Mesenchymal stem cell (in vitro differentiated cells and primary cell): ENCODE data around the gene PLCL1.

Experiments
- DNase-seq: peaks from one replicate; pipeline ENCODE4 v3.0.0-alpha.2; 2013
- H2AFZ ChIP-seq: one replicate; pipeline ENCODE4 v1.6.1; 2013; ENCODE audit warnings: low read depth, mild to moderate bottlenecking, control low read depth, inconsistent platforms, low read length, moderate library complexity
- H2AK5ac ChIP-seq: 2 replicates; pipeline ENCODE4 v1.6.1; 2013; ENCODE audit warnings: low read length, moderate library complexity, mild to moderate bottlenecking, inconsistent platforms; ENCODE audit not compliant: severe bottlenecking
- H2BK120ac ChIP-seq: one replicate; pipeline ENCODE4 v1.6.1; 2013; ENCODE audit warnings: low read depth, mild to moderate bottlenecking, inconsistent platforms, low read length, moderate library complexity
- H2BK12ac ChIP-seq, 2 experiments: one replicate each; pipeline ENCODE4 v1.6.1; 2013; ENCODE audit warnings: inconsistent platforms in 2 of 2, low read length in 2 of 2, mild to moderate bottlenecking in 2 of 2, moderate library complexity in 2 of 2, control low read depth in 1 of 2
- H2BK15ac ChIP-seq: one replicate; pipeline ENCODE4 v1.6.1; 2013; ENCODE audit warnings: mild to moderate bottlenecking, low read depth, inconsistent platforms; ENCODE audit not compliant: poor library complexity, severe bottlenecking
- H2BK5ac ChIP-seq: 2 replicates; pipeline ENCODE4 v1.6.1; 2013; ENCODE audit warnings: low read depth, mild to moderate bottlenecking, low read length, control low read depth, inconsistent platforms; ENCODE audit not compliant: poor library complexity, severe bottlenecking
- H3K14ac ChIP-seq, 2 experiments: one replicate each; pipeline ENCODE4 v1.6.1; 2013; ENCODE audit warnings: inconsistent platforms in 2 of 2, low read length in 2 of 2, control low read depth in 1 of 2, mild to moderate bottlenecking in 1 of 2, moderate library complexity in 1 of 2
- H3K18ac ChIP-seq, 2 experiments: one replicate each; pipeline ENCODE4 v1.6.1; 2013; ENCODE audit warnings: inconsistent platforms in 2 of 2, low read length in 2 of 2, control low read depth in 1 of 2, low read depth in 1 of 2, mild to moderate bottlenecking in 1 of 2
- H3K23ac ChIP-seq, 2 experiments: one replicate each; pipeline ENCODE4 v1.6.1; 2013; ENCODE audit warnings: inconsistent platforms in 2 of 2, low read length in 2 of 2, mild to moderate bottlenecking in 2 of 2, moderate library complexity in 2 of 2, control low read depth in 1 of 2
- H3K27ac ChIP-seq: 2 replicates; pipeline ENCODE4 v1.5.1; 2013; ENCODE audit warnings: mild to moderate bottlenecking, moderate library complexity, low read length, control low read depth, inconsistent platforms; ENCODE audit not compliant: poor library complexity, severe bottlenecking
- H3K27me3 ChIP-seq, 2 experiments: 2 replicates each; pipeline versions ENCODE4 v1.6.1 to v1.7.0; 2013; ENCODE audit warnings: low read length in 2 of 2, mild to moderate bottlenecking in 2 of 2, moderate library complexity in 2 of 2, control low read depth in 1 of 2, inconsistent platforms in 1 of 2; ENCODE audit not compliant: control insufficient read depth in 1 of 2, insufficient read depth in 1 of 2
- H3K36me3 ChIP-seq, 2 experiments: 2 replicates each; pipeline versions ENCODE4 v1.6.1 to v1.7.0; 2013; ENCODE audit warnings: low read length in 2 of 2, control low read depth in 1 of 2, inconsistent platforms in 1 of 2, low read depth in 1 of 2, mild to moderate bottlenecking in 1 of 2; ENCODE audit not compliant: insufficient read depth in 2 of 2, control insufficient read depth in 1 of 2
- H3K4ac ChIP-seq, 2 experiments: one replicate each; pipeline ENCODE4 v1.6.1; 2013; ENCODE audit warnings: inconsistent platforms in 2 of 2, low read length in 2 of 2, mild to moderate bottlenecking in 2 of 2, moderate library complexity in 2 of 2, control low read depth in 1 of 2, low read depth in 1 of 2
- H3K4me1 ChIP-seq: 2 replicates; pipeline ENCODE4 v1.6.1; 2013; ENCODE audit warnings: low read depth, low read length, control low read depth; ENCODE audit not compliant: control insufficient read depth, insufficient read depth
- H3K4me2 ChIP-seq: 2 replicates; pipeline ENCODE4 v1.6.1; 2013; ENCODE audit warnings: low read length, mild to moderate bottlenecking, inconsistent platforms; ENCODE audit not compliant: poor library complexity, severe bottlenecking
- H3K4me3 ChIP-seq, 2 experiments: 2 replicates each; pipeline versions ENCODE4 v1.5.1 to v1.7.0; 2013; ENCODE audit warnings: low read length in 2 of 2, mild to moderate bottlenecking in 2 of 2, control low read depth in 1 of 2, low read depth in 1 of 2; ENCODE audit not compliant: insufficient read depth in 1 of 2
- H3K79me1 ChIP-seq: replicated peaks from 2 replicates; pipeline ENCODE4 v1.6.1; 2013; ENCODE audit warnings: mild to moderate bottlenecking, control low read depth, low read length, inconsistent platforms; ENCODE audit not compliant: poor library complexity, severe bottlenecking
- H3K9ac ChIP-seq: 2 replicates; pipeline ENCODE4 v1.7.0; 2013; ENCODE audit warnings: mild to moderate bottlenecking, low read length, moderate library complexity
- H3K9me3 ChIP-seq: 2 replicates; pipeline ENCODE4 v1.7.0; 2013; ENCODE audit warnings: mild to moderate bottlenecking, low read length; ENCODE audit not compliant: control insufficient read depth
- H4K8ac ChIP-seq: one replicate; pipeline ENCODE4 v1.6.1; 2013; ENCODE audit warnings: inconsistent platforms, mild to moderate bottlenecking, low read length, moderate library complexity
- H4K91ac ChIP-seq: one replicate; pipeline ENCODE4 v1.6.1; 2013; ENCODE audit warnings: mild to moderate bottlenecking, low read length, inconsistent platforms
- WGBS: methylation state at CpG from one replicate; pipeline ENCODE4 v1.1.7; 2013; ENCODE audit warnings: mixed read lengths; 5-methylcytosine and 5-hydroxymethylcytosine counted together

Gene PLCL1

DNA sequence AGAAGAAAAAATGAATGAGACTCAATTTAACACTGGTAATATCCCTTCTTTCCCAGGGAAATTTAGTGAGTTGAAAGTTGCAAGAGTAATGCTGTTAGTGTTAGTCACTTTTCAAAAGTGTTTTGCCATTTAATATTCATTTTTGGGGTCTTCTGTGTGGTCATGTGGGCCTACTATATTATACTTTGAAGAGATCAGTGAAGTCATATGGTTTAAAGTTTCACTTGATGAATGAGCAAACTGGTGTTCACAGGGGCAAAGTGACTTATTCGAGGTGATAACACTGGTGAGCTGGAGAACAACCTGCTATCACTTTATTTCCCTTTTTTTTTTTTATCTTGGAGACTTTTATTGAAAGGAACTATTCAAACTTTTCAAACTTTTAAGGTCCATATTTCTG lies 196.0 kb downstream of the PLCL1 start:
- Histone ChIP-seq H3K4me1 (no peaks in the 10 kb centered on the region), H4K91ac (no peak overlapping the region), H4K8ac (no peak overlapping the region), H3K23ac (no peak overlapping the region), H3K4me2 (no peak overlapping the region), H2BK15ac (no peak overlapping the region), H3K9ac (no peak overlapping the region), H3K14ac (no peak overlapping the region), H3K4ac (no peak overlapping the region), H3K18ac (no peak overlapping the region), H3K9me3 (no peaks in the 10 kb centered on the region), H3K79me1 (no peaks in the 10 kb centered on the region), H2AFZ (no peak overlapping the region), H3K36me3 (no peaks in the 10 kb centered on the region), H2BK120ac (no peak overlapping the region), H2BK5ac (no peak overlapping the region), H2AK5ac (no peak overlapping the region), H3K4me3 (no peak overlapping the region), H3K27ac (no peak overlapping the region), H3K27me3 (no peaks in the 10 kb centered on the region), H2BK12ac (no peak overlapping the region)
- no CpG with 5 or more reads among the region's 1 CpG for WGBS
- DNase-seq = no peak

DNA sequence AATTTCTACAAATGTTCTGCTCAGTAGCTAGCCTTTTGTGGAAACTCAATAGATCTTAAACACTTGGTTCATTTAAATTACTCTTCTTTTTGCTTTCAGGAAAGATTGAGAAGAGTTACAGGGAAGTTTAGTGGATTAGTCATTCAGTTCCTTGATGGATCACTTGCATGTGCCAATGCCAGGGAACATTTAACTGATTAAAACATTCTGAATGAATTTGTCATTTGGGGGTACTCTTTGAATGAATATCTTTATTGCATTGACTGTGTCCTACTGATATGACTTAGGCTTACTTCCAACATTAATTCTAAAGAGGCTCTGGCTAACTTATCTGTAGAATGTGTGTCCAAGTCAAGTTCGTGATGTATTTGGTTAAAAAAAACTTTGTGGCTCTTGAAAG lies 199.8 kb downstream of the PLCL1 start:
- Histone ChIP-seq H3K4me1 (no peaks in the 10 kb centered on the region), H2BK5ac (no peak overlapping the region), H3K79me1 (no peaks in the 10 kb centered on the region), H3K27me3 (no peaks in the 10 kb centered on the region), H3K27ac (no peak overlapping the region), H3K9ac (no peak overlapping the region), H3K14ac (no peak overlapping the region), H3K4me3 (no peak overlapping the region), H3K36me3 (no peaks in the 10 kb centered on the region), H3K9me3 (no peaks in the 10 kb centered on the region), H3K4me2 (no peak overlapping the region), H4K8ac (no peak overlapping the region), H2BK120ac (no peak overlapping the region), H2BK12ac (no peak overlapping the region), H4K91ac (no peak overlapping the region), H2AK5ac (no peak overlapping the region), H3K4ac (no peak overlapping the region), H3K23ac (no peak overlapping the region), H3K18ac (no peak overlapping the region), H2AFZ (no peak overlapping the region), H2BK15ac (no peak overlapping the region)
- DNase-seq = peak; percentile 2
- WGBS = no CpG with 5 or more reads among the region's 1 CpG

- no peak overlapping the region for H3K27ac ChIP-seq
- H2BK120ac ChIP-seq = no peak overlapping the region
- no peaks in the 10 kb centered on the region for H3K4me1 ChIP-seq
- H3K4me3 ChIP-seq = no peak overlapping the region
- H2BK15ac ChIP-seq = no peak overlapping the region
- H4K91ac ChIP-seq = no peak overlapping the region
- no peak overlapping the region for H3K23ac ChIP-seq
- no peak overlapping the region for H3K4ac ChIP-seq
- H3K18ac ChIP-seq = no peak overlapping the region
- no peak overlapping the region for H3K9ac ChIP-seq
- H2BK12ac ChIP-seq = no peak overlapping the region
- no peak for DNase-seq
- no peak overlapping the region for H2BK5ac ChIP-seq
- WGBS = 92% methylated on average over 9 of the region's 12 CpGs
- H2AFZ ChIP-seq = no peak overlapping the region
- peak overlapping the region in 1 of 2 experiments; percentile 77 for H3K14ac ChIP-seq
- H3K27me3 ChIP-seq = no peaks in the 10 kb centered on the region
- no peak overlapping the region for H2AK5ac ChIP-seq
- H3K79me1 ChIP-seq = no peaks in the 10 kb centered on the region
- no peaks in the 10 kb centered on the region for H3K9me3 ChIP-seq
- H3K4me2 ChIP-seq = no peak overlapping the region
- H4K8ac ChIP-seq = no peak overlapping the region
- no peaks in the 10 kb centered on the region for H3K36me3 ChIP-seq
Observed at GRCh38 chr2:198004921-198005829, 200.8 kb downstream of the PLCL1 start.

DNA sequence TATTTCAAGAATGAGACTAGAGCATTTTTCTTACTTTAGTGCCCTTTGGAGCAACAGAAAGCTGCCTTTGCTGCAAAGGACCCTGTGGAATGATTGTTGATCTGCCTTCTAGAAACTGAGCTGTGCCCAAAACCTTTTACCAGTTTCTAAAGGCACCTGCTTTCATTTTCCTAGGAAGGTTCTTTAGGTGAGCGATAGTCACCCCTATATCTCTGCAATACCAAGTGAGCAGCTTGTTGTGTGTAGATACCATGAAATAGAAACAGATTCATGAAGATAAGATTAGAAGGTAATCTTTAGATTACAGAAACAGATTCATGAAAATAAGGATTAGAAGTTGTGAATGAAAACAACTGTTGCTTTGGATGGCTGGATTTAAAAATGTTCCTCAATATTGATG lies 202.3 kb downstream of the PLCL1 start:
- H3K23ac ChIP-seq = no peak overlapping the region
- DNase-seq = no peak
- no peaks in the 10 kb centered on the region for H3K4me1 ChIP-seq
- H3K18ac ChIP-seq = no peak overlapping the region
- H3K4me3 ChIP-seq = no peak overlapping the region
- no peak overlapping the region for H4K8ac ChIP-seq
- H3K9ac ChIP-seq = no peak overlapping the region
- H2BK15ac ChIP-seq = no peak overlapping the region
- H3K9me3 ChIP-seq = peaks cover 2% of the 10 kb centered on the region
- no peaks in the 10 kb centered on the region for H3K36me3 ChIP-seq
- H2AFZ ChIP-seq = no peak overlapping the region
- no peak overlapping the region for H3K27ac ChIP-seq
- H3K79me1 ChIP-seq = no peaks in the 10 kb centered on the region
- no peak overlapping the region for H2BK5ac ChIP-seq
- no CpG with 5 or more reads among the region's 1 CpG for WGBS
- no peak overlapping the region for H3K4me2 ChIP-seq
- H3K4ac ChIP-seq = no peak overlapping the region
- H2BK12ac ChIP-seq = no peak overlapping the region
- H4K91ac ChIP-seq = no peak overlapping the region
- no peaks in the 10 kb centered on the region for H3K27me3 ChIP-seq
- H2AK5ac ChIP-seq = no peak overlapping the region
- no peak overlapping the region for H3K14ac ChIP-seq
- no peak overlapping the region for H2BK120ac ChIP-seq
